AML-193 (cell line): Measurements from ENCODE around the gene CCNY.

Experiments
- DNase-seq, 2 experiments: peaks; one replicate each; lab custom pipeline; 2025; lab: John Stamatoyannopoulos, UW

CCNY gene

GRCh38 chr10:35486297-35486990, 150.1 kb downstream of the CCNY start:
- peak; percentile 9 to 12 for DNase-seq

- DNase-seq: peak; percentile 25 to 53
Observed at GRCh38 chr10:35487336-35488034, 151.2 kb downstream of the CCNY start.

GRCh38 chr10:35488228-35488627, 151.9 kb downstream of the CCNY start:
- DNase-seq: no peak

GRCh38 chr10:35492386-35493195, 156.3 kb downstream of the CCNY start:
- DNase-seq: no peak

- DNase-seq: no peak
Observed at GRCh38 chr10:35493196-35494118, 157.1 kb downstream of the CCNY start.

GRCh38 chr10:35495521-35496119, 159.3 kb downstream of the CCNY start:
- DNase-seq: peak in 1 of 2 experiments; percentile 1

GRCh38 chr10:35497909-35498308, 161.6 kb downstream of the CCNY start:
- DNase-seq: no peak

GRCh38 chr10:35498693-35499092, 162.4 kb downstream of the CCNY start:
- no peak for DNase-seq

GRCh38 chr10:35501923-35502322, 165.6 kb downstream of the CCNY start:
- no peak for DNase-seq

GRCh38 chr10:35502692-35503091, 166.4 kb downstream of the CCNY start:
- DNase-seq: no peak

GRCh38 chr10:35503578-35503977, 167.3 kb downstream of the CCNY start:
- no peak for DNase-seq

- DNase-seq: no peak
Observed at GRCh38 chr10:35504132-35504531, 167.8 kb downstream of the CCNY start.

GRCh38 chr10:35505241-35505873, 169.0 kb downstream of the CCNY start:
- DNase-seq: no peak

GRCh38 chr10:35506741-35507140, 170.4 kb downstream of the CCNY start:
- no peak for DNase-seq

GRCh38 chr10:35507519-35508109, 171.3 kb downstream of the CCNY start:
- no peak for DNase-seq

- DNase-seq: no peak
Observed at GRCh38 chr10:35508647-35509046, 172.3 kb downstream of the CCNY start.

GRCh38 chr10:35510891-35511290, 174.6 kb downstream of the CCNY start:
- DNase-seq: no peak

- no peak for DNase-seq
Observed at GRCh38 chr10:35511647-35512046, 175.3 kb downstream of the CCNY start.

- no peak for DNase-seq
Observed at GRCh38 chr10:35516102-35516670, 179.9 kb downstream of the CCNY start.
